ENCODE data around the gene DLGAP4.

DLGAP4 gene

DNA sequence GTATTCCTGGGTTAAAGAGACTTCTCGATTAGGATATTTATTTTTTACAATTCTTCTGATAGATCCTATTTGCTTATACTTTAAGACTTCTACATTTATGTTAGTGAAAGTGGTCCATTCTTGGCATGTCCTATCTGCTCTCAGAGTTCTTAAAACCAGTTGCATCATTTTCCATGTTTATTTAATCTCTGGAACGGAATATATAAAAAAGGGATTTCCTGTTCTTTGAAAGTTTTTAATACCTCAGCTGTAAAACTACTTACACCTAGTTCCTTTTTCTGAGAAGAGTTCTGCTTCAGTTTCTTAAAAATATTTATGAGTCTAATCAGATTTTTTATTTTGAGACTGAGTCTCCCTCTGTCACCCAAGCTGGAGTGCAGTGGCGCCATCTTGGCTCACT, 217.2 kb downstream of the DLGAP4 start:
- no peak for DNase-seq (ENCODE audit: insufficient read length, low spot score)
- FAIRE-seq = no peak

DNA sequence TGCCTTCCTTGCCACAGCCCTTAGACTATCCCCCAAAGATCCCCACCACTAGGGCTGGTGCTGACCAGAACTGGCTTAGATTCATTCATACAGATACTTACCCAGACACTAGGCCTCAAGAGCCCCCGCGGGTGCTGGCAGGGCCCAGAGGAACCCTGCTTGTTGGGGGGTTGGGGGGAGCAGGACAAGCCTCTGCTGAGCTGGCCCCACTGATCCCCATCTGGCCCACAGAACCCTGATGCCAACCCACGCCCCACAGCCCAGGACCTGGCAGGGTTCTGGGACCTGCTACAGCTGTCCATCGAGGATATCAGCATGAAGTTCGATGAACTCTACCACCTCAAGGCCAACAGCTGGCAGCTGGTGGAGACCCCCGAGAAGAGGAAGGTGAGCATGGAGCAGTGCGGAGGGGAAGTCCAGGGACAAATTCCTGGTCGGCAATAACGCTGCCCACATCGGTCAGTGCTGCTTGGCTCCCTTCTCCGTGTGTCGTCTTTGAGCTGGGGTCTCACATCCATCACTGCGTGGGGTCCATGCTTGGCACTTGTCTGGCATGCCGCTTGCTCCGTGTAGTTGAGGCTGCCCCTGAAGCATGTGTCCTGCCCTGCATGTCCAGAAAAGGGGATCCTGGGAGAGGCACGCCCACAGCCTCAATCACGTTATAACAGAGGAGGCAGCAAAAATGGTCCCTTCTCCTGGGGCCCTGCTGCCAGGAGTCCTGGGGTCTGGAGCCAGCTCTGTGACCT, 219.7 kb downstream of the DLGAP4 start:
- FAIRE-seq (no peak), DNase-seq (ENCODE audit: insufficient read length, low spot score) (no peak)

DNA sequence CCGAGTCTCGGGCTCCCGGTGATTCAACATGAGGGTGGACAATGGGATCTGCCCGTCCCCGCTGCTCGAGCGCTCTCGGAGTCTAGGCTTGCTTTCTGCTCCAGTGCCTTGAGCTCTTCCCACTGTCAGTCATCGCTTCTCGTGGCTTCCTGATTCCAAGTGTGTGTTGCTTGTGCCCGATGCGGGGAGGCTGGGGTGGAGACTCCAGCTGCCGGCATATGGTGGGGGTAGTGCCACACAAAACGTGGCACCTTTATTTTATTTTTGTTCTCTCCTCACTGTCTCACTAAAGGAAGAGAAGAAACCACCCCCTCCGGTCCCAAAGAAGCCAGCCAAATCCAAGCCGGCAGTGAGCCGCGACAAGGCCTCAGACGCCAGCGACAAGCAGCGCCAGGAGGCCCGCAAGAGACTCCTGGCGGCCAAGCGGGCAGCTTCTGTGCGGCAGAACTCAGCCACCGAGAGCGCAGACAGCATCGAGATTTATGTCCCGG, 220.4 kb downstream of the DLGAP4 start:
- DNase-seq (ENCODE audit: insufficient read length, low spot score) (no peak), FAIRE-seq (no peak)

DNA sequence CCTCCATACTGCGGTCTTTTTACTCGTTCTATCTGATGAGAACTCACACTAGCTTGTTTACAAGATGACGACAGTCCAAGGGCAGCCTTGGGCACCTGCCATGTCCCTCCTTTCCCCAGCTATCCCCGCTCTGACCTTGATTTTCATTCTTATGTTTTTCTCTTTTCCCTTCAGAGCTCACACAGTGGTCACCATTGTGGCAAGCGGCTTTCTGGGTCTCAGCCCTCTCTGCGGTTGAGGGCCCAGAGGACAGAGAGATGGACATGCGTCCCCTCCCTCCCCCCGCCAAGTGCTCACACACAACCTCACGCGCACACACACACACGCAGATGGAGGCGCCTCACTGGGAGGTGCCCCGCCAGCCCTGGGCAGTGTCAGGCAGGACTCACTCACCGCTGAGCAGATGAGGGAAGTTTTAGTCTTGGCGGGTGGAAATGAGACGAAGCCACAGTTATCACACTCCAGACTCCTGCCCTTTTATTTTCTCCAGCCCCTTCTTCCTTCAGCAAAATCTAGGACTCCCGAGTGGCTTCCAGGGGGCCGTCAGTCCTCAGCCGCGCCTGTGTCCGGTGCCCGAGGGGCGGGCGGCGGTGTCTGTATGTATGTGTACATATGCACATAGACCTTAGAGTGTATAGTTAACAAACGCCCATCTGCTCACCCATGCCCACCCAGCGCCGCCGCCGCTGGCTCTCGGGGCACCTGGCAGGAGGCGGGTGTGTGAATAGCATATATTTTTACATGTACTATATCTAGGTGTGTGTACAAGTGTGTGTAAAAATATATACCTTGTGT, 221.4 kb downstream of the DLGAP4 start:
- DNase-seq (ENCODE audit: insufficient read length, low spot score) (no peak), FAIRE-seq (no peak)

DNA sequence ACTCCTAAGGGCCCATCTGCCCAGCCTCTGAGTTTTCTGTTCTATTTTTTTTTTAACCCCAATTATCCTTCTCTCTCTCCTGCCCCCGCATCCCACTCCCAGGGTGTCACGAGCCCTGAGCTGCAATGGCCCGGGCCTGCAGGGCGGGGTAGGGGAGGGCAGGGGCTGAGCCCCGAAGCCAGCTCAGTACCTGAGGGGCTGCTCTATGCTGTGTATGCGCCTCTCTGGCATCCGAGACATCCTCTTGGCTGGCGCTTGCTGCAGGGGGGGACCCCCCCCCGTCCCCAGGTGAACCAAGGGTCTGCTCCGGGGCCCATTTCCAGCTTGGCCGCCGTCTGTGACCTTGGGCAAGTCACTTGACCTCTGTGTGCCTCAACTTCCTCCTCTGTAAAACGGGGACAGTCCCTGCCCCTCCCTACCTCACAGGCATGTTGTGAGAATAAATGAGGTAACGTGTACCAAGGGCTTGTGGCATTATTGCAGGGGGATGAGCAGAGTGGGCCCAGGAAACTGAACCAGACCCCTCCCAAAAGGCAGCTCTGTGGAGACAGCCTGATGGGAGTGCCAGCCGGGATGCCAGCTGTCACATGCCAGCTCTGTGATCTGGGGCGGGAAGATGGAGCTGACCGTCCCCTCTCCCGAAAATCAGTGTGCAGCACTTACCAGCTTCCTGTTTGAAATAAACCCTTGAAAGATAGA, 222.2 kb downstream of the DLGAP4 start:
- no peak for DNase-seq (ENCODE audit: insufficient read length, low spot score)

DNA sequence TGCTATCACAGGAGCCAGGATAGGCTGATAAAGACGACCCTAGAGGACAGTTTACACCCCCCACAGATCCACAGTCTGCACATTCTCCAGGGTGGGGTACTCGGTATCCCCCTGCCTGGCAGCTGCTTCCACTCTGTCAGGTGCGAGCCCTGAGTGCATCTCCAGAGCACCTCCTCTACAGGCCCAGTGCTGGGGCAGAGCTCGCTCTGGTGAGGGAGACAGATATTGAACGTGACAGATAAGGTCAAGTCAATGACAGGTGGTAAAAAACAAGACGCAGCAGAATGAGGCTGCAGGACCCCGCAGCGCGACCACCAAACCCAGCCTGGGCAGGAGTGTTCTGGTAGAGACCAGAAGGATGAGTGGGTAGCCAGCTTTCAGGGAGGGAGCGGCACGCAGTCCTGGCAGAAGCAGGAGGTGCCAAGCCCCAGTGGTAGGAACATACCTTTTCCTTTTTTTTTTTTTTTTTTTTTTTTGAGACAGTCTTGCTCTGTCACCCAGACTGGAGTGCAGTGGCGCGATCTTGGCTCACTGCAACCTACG, 222.8 kb downstream of the DLGAP4 start:
- FAIRE-seq = no peak
- DNase-seq (ENCODE audit: insufficient read length, low spot score) = no peak

More for the DNA sequence above, 222.2 kb downstream of the DLGAP4 start:
- FAIRE-seq = no peak

DNA sequence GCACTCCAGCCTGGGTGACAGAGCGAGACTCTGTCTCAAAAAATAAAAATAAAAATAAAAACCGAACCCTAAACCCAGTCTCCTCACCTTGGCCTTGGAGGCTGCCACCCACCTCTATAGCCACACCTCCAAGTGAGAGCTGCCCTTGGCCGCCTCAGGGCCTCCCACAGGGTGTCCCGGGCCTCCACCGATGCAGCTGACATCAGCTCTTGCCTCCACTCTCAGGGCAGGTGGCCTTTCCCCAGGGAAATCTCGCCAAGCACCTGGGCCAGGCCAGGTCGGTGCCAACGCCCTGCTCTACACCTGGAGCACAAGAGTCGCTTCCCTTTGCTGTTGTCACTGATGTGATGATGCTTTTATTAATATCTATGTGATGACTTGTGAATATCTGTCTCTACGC, 226.2 kb downstream of the DLGAP4 start:
- FAIRE-seq (no peak), DNase-seq (ENCODE audit: insufficient read length, low spot score) (no peak)

DNA sequence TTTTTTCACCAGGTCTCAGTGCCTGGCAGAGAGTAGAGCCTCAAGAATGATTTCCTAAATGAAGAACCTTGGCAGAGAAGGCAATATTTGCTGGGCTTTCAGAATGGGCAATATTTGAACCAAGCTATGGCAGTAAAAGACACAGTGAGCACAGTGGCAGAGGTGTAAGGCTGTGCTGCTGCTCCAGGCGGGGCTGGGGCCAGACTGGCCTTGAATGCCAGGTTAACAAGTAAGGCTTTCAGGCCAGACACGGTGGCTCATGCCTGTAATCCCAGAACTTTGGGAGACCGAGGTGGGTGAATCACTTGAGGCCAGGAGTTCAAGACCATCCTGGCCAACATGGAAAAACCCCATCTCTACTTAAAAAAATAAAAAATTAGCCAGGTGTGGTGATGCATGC, 226.7 kb downstream of the DLGAP4 start:
- no peak for DNase-seq (ENCODE audit: insufficient read length, low spot score)
- FAIRE-seq = no peak

DNA sequence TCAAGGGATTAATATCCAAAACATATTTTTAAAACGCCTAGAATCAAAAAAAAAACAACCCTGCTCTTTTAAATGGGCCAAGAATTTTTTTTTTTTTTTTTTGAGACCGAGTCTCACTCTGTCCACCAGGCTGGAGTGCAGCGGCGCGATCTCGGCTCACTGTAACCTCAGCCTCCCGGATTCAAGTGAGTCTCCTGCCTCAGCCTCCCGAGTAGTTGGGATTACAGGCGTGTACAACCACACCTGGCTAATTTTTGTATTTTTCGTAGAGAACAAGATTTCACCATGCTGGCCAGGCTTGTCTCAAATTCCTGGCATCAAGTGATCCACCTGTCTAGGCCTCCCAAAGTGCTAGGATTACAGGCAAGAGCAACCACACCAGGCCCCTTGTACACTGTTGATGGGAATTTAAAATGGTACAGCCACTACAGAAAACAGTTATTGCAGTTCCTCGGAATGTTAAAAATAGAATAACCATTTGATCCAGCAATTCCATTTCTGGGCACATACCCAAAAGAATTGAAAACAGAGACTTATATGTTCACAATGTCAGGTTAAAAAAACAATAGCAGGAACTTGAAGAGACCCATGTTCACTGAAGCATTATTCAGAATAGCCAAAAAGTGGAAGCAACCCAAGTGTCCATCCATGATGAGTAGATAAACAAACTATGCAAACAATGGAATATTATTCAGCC, 232.0 kb downstream of the DLGAP4 start:
- no peak for FAIRE-seq
- DNase-seq (ENCODE audit: insufficient read length, low spot score) = no peak

DNA sequence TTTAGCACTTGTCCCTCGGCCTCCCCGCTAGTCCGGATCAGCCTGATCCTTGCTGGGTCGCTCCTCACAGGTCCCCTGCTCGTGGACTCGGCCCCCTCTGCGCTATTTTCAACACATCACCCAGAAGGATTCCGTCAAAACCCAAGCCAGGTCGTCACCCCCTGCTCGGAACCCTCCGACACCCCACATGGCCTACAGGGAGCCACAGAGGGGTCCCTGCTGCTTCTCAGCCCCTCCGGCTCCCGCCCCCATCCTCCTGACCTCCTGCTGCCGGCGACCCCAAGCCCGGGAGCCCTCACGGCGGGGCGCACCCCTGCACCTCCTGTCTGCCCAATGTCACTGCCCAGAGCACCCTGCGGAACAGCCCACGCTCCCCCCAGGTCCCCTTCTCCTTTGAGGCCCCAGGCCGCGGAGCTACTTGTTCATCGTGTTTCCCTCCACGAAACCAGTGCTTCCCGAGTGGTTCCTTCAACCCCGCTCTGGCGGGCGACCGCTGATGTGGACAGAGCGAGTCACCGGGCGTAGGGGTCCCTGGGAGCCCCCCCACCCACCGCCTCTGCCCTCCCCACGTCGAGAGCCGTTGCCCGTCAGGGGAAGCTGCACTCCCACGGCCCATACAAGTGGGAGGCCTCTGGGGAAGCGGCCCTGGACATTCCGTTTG, 234.5 kb downstream of the DLGAP4 start:
- FAIRE-seq (no peak), DNase-seq (ENCODE audit: insufficient read length, low spot score) (no peak)

DNA sequence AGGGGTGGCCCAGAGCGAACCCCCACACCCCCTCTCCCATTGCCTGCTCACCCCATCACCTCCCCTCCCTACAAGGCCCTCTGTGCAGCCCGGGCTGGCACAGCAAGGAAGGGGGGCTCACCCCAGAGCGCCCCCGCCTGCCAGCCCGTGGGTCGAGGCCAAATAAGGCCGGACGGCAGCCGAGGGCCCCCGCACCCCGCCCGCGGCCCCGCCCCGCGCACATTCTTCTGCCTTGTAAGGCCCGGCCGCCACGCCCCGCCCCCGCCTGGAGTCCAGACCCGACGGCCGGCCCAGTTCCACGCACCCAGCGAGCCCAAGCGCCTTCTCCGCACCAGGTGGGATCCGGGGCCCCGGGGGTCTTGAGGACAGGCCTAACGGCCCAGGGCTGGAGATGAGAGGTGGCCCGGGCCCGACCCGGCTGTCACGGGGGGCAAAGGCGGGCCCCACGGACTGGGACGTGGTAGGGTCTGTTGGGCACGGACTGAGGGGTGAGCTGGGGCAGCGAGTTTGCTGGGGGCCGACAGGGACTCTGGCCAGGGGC, 235.2 kb downstream of the DLGAP4 start, which contains the start of gene MYL9:
Gene MYL9 (plus strand): TSS at position 293 of the 541 bp plus-strand sequence. CDS start 3,366 bp downstream, outside the sequence.
- no peak for FAIRE-seq
- no peak for DNase-seq (ENCODE audit: insufficient read length, low spot score)

DNA sequence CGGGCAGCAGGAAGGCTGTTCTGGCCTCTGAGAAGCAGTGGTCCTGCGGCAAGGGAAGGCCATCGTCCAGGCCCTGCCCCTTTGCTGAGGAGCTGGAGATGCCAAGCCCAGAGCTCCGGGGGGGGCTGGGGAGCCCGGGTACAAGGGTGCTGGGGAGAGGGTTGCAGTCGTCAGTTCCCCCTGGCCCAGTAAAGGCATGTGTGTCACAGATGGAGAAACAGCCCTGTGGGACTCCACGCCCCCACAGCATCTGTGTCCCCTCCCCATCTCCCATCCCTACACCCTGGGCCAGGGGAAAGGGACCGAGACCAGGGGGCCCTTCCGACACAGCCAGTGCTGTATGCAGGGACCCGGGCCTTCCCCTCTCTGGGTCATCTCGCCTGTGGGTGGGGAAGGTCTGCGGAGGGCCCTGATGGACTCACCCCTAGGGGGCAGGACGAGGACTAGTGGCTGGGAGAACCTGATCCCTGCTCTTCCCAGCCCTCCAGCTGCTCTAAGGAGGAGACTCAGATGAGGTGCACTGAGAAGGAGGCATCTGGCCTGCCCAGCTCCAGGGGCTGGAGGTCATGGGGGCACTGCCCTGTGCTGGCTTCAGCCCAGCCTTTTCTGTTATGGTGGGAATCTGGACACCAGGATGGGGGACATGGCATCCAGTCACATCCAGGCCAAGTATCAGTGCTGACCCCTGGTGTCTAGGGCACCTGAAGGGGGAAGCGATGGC, 235.8 kb downstream of the DLGAP4 start:
- DNase-seq (ENCODE audit: insufficient read length, low spot score) = no peak
- FAIRE-seq = no peak

DNA sequence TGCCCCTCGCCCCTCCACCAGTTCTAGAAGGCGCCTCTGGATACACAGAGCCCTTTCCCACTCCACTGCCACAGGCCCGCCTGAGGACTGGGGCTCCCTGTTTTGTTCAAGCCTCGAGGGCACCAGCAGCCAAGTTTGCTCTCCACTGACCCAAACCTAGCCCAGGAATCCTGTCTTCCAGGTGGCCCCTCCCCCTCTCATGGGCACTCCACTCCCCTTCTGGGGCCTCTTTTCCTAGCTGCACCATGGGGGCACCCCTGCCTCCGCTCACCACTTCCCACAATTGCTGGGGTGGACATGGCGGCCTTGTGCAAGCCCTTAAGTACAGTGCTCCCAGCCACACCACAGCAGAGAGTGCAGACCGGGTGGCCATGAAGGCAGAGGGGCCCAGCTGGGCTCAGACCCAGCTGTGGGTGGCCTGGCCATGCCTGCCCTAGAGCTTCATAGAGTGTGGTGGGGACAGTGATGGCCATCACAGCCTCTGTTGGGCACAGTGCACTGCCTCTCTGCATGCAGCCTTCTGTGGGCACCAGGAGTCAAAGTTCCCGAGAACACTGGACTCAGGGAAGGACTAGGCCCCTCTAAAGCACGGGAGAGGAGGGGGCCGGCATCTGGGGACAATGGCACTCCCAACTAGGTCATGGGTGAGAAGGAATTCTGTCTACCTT, 236.5 kb downstream of the DLGAP4 start:
- DNase-seq (ENCODE audit: insufficient read length, low spot score) = no peak
- FAIRE-seq = no peak

DNA sequence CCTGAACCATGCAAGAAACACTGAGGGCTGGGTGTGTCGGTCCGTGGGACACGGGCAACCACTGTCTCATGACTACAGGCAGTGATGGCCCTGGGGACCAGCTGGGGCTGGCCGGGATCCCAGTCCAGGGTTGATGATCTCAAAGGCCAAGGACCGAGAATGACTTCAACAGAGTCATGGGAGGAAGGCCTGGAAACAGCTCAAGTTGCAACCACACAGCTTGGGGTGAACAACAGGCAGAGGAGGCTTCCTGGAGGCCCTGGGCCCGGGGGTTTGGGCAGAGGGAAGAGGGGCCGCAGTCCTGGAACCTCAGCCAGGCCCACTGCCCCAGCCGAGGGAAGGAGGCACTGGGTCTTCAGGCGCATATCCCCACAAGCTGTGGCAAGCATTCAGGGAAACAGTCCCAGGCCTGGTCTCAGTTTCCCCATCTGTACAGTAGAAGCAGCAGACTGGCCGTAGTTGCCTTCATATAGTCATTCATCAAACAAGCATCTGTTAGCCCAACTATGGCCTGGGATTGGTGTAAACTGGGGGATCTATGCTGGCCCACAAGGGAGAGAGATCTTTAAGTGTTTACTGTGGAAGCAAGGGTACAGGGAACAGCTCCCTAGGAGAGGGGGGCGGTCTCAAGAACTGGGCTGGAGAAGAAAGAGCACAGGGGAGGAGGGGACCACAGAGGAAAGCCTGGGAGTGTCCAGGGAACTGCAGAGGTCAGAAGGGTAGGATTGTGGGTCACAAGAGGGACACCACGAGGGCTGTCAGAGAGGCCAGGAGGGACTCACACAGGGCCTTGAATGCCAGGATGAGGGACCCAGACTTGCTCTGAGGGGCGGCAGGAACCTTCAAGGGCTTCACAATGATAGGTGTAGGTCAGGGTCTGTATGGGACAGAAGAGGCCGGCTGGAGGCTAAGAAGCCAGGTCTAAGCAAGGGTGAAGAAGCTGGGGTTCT, 237.3 kb downstream of the DLGAP4 start:
- DNase-seq (ENCODE audit: insufficient read length, low spot score) (no peak), FAIRE-seq (no peak)

DNA sequence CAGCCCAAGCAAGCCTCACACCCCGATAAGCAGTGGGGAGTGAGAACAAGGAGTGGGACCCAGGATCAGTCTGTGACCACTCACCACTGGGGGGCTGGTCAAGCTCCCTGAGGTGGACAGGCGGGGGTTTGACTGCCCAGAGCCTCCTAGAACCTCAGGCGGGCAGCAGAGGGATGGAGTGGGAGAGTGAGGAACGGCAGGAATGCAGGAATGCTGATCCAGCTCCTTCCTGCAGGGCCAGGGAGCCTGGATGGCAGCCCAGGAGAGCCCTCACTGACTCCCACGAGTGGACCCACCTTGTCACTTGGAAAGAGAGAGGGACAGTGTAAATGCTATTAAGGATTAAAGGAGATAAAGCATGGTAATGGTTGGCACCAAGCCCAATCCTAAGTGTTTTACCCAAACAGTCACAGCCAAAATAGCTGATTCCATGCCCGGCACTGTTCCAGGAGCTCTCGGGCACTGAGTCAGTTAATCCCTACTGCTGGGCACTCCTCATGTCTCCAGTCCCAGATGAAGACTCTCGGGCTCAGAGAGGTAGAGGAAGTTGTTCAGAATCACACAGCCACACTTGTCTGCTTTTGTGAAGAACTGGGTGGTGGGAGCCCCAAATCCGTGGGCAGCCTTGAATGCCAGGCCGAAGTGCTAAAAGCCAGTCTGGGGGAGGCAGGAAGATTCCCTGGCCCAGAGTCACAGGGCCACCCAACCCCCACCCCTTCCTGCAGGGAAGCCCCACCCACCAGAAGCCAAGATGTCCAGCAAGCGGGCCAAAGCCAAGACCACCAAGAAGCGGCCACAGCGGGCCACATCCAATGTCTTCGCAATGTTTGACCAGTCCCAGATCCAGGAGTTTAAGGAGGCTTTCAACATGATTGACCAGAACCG, 238.2 kb downstream of the DLGAP4 start:
- FAIRE-seq (no peak), DNase-seq (ENCODE audit: insufficient read length, low spot score) (no peak)

DNA sequence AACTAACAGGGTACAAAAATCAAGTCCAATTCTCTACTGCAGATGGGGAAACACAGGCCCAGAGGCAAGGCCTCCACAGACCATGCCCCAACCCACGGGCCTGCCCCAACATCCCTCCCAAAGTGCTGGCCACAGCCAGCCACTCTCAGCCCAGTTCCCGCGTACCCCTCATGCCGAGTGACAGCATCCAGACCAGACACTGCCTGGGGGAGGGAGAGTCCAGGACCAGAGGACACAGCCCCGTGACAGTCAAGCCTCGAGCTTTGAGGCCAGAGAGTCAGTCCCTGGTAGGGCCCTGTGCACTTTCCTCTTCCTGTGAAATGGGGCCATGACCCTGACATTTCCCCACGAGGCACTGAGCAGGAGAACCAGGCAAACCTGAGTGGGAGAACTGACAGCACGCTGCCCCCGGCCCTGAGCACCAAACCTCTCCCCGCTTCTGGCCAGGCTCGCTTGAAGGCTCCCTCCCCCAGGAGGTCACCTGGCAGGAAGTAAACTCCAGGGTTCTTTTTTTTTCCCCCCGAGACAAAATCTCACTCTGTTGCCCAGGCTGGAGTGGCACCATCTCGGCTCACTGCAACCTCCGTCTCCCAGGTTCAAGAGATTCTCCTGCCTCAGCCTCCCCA, 240.1 kb downstream of the DLGAP4 start:
- FAIRE-seq (no peak), DNase-seq (ENCODE audit: insufficient read length, low spot score) (no peak)
